ENCODE data around the gene TLL1.

DNA sequence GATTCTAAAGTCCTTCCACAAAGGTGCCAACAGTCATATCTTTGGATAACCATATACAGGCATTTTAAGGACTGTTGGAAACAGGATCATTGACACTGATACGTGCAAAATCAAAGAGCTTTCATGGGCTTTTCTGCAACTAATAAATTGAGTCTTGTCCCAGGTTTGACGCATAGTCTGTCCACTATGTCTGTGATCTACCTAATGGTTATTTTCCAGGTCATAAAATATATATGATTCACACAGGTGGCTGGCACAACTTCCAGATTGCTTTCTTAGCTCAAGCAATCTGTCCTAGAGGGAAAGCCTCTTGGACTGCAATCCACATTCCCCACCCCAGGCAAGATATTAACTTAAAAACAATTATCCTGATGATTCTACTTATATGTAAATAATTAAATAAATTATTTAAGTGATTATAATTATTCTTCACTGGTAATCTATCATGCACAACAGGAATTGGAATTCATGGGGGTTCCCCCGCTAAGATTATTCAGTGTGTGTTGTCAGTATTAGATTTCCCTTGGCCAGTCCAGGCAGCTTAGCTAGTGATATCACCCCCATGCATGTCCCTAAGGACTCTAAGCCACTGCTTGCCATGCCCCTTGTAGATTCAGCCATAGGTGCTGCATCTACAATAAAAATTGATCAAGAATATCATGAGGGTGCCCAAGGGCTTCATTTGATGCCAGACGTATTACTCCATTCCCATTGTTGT lies 97.8 kb downstream of the TLL1 start:
- no peak for TF ChIP-seq CTCF (IDR thresholded peaks at IDR 0.05 in 8 of 11, conservative IDR thresholded peaks at IDR 0.05 in 3 of 11)
- TF ChIP-seq POLR2A (IDR thresholded peaks at IDR 0.05): no peak

Measured in spleen (tissue), 7 donors.